Glomerular endothelial cell (primary cell): ENCODE data around the gene BNC2. TPM values are rescaled to one million over a fixed set of nuclear protein-coding genes. Genes with fewer than 3 reads are reported as not detected.

Experiments used
- DNase-seq: peaks from one replicate; pipeline ENCODE4 v3.0.0-alpha.2; 2011; ENCODE audit warnings: low read depth, low spot score; ENCODE audit errors: extremely low read depth
- total RNA-seq: library from RNA; depleted of rRNA; stranded (reverse); fragments of >200 nt; gene quantifications from 2 replicates; pipeline ENCODE4 v1.2.3, GENCODE V29; 2015

Gene BNC2
- total RNA-seq, 1 donor from 2014 or later: 19.0 TPM

DNA sequence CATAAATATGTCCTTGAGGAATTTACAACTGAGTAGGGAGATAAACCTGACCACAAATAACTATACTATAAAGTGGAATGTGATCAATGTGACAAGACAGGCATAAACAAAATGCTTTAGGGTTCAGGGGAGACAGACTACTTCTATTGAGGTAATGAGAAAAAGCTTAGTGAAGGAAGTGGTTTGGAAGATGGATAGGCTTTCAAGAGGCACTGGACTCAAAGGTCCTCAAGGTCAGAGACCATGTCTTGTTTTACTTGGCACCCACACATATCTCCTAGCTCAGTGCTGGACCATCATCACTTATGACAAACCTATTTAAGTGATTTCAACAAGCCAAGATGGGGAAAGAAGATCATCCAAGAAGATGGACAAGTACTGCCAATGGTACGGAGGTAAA lies 257.8 kb downstream of the BNC2 start:
- DNase-seq: no peak

DNA sequence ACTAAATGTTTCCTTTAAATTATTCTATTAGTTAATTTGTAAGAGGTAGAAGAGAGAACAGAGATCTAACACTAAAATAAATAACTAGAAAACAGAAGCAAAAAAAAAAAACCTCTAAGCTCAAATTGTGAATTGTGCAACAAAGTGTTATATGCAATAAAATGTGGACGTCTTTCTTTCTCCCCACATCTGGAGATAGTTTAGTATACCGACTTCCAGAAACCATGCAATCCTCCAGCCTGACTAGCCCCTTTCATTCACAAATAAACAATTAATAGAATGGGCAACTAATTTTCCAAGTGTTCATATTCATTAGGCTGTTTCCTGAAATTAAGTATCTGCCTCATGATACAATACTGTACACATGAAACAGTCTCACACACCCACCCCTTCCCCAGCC lies 258.5 kb downstream of the BNC2 start:
- DNase-seq: no peak

DNA sequence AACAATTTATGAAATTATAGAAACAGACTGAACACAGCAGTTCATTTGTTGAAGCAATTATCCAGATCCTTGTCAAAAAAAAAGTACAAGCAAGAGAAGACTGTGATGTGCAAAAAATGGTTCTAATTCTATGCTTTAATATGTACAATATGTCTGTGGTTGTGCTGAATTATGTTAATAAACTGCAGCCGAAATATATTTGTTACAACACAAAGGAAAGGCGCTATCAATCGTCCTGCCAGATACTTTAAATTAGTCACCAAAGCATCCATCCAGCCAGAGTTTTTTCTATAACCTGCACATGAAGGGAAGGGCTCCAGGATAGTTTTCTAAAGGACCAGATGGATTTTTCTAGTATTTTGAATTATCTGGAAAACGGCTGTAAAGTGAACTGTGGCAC lies 259.5 kb downstream of the BNC2 start:
- DNase-seq: no peak

DNA sequence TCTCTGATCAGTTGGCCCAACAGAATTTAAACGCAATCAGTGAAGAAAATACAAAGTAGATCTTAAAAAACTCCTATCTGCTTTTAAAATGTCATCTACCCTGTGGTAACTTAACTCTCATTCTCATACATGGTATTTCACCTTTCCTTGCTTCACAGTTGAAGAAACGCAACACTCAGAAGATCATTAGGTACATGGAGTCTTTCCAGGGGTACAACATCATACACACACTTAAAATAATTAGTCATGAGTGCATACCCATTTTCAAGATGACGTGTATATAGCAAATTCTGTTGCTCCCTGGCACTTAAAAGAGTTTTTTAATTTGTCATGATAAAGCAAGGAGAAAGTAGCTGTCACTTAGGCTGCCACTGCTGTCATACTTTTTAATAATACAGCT lies 259.9 kb downstream of the BNC2 start:
- no peak for DNase-seq

DNA sequence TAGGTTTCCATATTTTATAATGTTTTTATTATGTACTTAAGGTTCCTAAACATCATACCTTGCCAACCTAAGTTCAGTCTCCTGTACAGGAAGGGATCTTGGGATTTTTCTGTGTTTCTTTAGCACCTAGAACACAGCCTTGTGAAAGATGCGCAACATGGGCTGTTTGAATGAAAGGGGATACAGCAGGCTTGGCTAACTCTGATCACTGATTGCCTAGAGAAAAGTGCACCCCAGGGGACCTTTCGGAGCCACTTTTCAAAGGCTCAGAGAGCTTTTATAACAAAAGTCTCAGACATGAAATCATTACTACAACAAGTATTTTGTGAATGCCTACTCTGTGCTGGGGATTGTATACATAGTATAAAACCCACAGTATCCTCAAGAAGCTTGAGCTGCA lies 261.6 kb downstream of the BNC2 start:
- DNase-seq: no peak

DNA sequence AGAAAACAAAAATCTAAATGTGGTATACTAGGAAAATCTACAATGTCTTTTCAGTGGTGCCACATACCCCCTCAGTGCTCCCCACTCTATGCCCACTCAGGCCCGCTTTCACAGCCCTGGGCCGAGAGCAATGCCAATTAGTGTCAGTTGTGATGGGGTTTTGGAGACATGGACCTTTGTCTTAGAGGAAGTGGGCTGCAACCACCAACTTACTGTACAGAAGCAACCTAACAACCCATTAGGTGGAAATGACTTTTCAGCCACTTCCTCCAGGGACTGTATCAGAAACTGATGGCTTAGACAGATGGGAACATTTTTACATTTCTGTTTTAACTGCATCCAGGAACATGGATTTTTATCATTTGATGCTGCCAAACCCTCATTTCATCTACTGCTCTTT lies 268.0 kb downstream of the BNC2 start:
- DNase-seq: no peak

DNA sequence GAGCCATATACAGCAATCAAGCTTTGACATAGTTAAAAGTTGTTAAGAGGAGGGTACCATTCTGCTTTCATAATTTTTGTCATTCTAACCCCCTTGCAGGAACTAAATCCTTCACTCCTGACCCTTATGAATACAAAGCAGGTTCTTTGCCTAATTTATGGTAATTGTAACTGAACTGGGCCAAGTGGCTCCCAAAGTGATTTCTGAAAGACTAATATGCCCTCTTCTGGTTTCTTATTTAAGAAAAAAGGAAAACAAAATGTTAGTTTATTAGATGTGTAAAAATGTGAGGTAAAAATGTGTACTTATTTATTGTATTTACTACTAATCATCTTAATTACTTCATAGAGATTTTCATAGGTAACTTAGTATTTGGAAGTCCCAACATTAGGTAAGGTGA lies 268.5 kb downstream of the BNC2 start:
- no peak for DNase-seq

DNA sequence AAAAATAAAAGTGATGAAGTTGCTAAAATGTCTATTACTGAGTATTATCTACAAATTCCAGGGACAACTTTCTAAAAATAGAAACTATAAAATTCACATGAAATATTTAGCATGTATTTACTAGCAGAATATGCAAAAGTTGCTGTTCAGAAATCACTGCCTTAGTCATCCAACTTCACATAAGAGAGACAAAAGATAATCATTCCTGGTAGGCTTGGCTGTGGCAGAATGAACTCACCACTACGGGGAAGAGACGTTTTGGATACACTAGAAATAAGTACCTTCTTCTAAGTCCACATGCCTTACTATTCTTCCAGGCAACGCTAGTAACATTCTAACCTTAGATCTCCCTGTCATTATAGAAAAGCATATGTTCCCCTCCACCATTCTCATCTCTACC lies 272.2 kb downstream of the BNC2 start:
- no peak for DNase-seq

DNA sequence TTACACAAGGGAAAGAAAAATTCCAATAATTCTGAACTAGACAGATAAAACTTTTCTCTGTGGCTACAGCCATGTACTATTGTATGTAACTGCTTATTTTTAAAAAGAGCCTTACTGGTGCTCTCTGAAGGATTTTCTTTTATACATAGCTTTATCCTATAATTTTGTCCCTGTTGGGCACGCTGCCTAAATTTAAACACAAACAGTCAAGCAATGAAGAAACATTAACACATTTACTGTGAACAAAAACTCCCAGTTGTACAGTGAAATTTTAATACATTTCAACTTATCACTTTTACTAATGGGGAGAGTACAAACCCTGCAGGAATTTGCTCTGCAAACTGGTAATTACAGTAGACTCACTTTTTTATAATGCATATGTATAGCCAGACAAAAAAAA lies 273.3 kb downstream of the BNC2 start:
- DNase-seq: no peak

DNA sequence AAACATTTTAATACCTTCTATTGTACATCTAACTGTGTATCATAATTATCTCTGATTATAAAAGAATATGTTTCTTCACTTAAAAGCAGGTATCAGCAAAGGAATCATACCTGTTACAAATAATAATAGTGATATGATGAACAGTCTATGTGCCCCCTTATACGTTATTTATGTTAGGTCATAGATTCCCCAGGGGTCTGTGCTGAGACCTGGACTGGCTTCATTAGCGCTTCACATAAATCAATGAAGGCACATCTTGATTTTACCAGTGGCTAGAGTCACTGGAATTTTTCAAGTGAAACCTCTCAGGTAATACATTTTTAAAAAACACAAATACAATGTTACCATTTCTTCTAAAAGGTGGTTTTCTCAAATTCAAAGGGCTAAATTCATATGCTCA lies 275.2 kb downstream of the BNC2 start:
- DNase-seq: no peak

DNA sequence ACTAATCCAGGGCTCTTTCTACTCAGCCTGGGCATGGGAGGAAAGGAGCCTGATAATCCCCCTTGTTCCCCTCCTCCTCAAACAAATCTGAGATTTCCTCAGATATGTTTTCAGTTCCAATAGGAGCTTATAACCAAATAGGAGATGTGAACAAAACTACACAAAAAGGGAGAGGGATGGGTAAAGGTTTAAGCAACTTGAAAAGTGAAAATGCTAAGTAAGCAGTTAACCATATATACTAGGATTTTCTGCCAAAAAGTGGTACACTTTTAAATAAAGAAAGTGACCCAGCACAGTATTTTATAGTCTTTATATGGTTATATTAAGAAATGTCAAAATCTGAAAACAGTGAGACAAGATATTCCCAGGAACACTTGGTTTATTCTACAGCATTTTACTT lies 275.7 kb downstream of the BNC2 start:
- no peak for DNase-seq

DNA sequence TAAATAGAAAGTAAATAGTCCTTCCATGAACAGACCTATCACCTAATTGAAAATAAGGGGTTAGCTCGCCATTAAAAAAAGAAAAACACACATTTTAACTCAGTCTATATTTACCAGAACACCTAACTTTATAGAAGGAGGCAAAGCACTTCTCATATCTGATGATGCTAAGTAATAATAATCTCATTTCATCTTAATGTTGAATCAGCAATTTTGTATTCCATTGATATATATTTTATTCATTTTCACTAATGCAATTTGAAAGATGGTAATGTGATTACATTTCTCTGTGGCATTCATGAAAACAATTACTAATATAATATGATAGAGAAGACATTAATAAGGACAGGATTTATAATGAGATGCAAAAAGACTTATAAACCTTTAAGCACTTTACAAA lies 276.7 kb downstream of the BNC2 start:
- no peak for DNase-seq

DNA sequence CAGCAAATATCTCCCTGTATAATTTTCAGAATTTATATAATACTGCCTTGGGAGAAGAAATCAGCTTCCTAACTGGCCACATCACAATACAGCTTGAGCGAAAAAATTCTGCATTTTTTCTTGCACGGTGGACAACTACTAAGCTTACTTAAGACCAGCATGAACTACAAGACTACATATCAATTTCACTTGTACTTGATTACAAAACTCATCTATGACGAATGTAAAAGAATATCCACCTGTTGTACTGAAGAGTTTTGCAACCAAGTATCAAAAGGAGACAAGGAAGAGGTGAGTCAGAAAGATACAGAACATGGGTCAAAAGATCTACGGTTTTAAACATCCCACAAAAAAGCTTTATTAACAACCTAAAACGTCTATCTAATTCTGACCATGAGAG lies 279.4 kb downstream of the BNC2 start:
- DNase-seq: no peak

DNA sequence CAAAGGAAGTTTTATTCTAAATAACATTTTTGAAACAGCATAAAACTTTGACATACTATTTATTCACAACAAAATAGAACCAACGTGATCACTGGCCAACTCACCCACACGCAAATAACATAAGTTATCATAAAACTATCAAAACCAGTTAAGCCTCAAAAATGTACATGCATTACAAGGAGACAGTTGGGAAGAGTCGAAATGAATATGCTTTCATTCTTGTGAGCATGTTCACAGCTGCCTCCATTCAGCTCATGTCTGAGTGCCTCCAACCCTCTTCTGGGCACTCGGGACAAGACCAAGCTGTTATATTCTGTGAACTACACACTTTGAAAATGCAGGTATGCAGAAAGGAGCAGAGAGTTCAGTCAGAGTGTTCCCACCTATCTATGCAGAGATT lies 284.9 kb downstream of the BNC2 start:
- no peak for DNase-seq

DNA sequence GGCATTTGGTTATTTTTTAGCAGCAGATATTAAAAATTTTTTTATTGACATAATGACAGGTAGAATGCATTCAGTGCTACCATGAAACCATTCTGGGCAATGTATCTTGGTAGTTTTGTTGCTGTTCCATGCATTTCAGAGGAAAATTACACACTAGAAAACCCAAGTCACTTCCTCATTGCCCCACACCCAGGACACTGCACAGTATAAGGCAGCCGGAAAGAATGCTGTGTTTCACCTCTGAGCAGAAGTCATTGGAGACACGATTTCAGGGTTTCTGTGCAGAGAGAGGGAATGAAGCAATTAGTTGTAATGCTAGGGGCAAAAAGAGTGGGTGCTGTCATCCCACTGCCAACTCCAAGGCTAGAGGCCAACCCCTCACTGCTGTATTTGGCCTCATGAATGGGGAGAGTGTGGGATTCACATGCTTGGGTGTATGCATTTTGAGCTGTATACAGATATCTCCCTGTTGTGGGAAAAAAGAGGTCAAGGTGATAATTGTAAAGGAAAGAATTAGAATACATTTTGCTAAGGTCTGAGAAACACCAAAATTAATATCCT lies 290.5 kb downstream of the BNC2 start:
- no peak for DNase-seq

DNA sequence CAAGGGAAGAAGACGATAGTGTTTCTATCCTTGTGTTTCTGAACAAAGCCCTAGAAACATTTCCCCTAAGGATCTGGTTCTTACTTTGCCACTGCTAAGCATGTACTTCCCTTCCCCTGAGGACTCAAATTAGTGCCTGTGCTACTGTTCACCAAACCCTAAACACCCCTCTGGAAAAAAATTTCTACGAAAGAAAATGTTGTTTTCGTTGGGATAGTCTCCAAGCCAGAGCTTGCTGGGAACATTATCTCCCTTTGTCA lies 294.6 kb downstream of the BNC2 start:
- DNase-seq: no peak

DNA sequence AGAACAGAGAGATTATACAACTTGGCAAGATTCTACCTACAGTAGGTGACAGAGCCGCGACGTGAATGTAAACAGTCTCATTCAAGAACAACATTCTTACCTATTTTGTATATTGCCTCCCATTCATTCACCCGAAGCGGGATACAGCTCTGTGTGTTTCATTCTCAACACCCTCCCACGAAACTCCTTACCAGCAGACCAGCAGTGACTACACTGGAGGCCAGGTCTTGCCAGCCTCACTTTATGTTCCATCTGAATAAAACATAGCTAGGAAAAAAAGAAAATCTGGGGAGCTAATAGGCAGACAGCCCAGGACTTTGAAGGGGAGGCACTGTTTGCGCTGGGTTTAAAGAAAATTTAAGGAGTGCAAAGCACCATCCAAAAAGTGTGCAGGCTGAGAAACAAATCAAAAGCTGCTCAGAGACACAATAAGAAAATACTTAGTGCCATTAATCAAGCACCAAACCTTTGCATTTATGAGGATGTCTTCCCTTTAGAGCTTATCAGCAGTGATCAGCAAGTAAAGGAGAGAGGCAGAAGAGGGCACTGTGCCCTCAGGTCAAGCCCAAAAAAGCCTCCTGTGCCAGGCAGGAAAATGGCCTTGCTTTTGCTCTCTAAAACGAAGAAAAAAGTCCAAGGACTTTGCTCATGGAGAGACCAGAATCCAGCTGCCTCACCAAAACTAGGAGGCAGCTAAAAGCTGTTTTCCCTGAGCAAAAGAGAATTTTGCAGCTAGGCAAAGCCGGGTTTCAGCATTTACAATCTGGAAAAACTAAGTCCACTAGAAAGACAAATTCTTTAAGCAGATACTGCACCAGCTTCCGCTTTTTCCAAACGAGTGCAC lies 295.1 kb downstream of the BNC2 start:
- no peak for DNase-seq

DNA sequence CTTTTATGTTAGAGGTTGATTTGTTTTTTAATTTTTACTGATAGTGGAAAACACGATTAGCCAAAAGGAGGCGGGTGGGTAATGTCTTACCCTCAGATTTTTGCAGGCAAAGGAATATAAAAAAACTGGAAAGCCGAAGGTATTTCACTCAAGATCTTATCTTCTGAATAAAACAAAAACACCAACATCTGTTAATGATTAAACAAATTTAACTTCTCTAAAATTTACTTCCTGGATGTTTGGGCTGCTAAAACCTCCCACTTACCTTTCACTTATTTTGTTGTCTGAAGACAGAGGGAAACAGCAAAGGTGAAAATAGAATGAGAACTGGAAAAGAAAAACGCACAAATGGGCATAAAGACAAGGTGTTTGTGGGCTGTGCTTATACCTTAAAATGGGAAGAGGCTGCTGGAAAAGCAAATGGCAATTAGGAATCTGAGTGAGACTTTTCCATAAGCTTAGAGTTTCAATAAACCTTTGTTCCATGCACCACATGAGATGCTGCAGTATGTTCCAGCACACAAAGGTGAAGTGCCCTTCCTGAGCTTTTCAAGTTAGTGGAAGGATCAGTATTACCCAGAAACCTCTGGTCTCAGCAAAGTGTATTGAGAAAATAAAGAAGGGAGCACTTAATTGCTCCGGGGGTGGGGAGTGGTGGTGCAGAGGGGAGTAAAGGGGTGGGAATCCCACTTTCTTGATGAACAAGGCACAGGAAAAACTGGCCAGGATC lies 298.3 kb downstream of the BNC2 start:
- no peak for DNase-seq

DNA sequence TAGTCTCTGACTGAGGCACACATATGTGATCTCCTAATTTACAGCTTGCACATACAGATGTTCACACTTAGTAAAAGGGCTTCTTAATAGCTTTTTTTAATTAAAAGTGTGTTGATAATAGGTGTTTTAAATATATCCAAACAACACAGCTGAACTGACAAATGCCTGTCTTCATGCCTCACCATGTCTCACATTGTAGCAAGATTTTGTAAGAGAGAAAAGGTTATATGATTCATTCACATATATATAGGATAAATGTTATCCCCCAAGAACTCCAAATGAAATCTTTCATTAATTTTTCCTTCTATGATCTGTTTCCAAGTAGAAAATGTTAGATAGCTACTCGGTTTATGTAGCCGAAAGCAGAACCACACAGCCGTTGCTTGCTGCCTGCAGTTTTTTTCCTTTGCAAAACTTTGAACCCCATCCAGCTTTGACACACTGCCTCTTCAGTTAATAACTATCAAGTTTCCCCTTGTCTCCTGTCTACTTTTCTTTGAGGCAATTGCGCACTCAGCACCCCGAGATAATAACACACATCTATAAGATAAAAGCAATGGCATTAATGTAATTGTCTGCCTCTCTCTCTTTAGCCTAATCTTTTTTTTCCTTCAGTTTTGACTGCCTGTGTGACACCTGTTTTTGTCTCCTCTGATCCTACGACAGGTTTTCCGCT lies 299.2 kb downstream of the BNC2 start:
- no peak for DNase-seq

DNA sequence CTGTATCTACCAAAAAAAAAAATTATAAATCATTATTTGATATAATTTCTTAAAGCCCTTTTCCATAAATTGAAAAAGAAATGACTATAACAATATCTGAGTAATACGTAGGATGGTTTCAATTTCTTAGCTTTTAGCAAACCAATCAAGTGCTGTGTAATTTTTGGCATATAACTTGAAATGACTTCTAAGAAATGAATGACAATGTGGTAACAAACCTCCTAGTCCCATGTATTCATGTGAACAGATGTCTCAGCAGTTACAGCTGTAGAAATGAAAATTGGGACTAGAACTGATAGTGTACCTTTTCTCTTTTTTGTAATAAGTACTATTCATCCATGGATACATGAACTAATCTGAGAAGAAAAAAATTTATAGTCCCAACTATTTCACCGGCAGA lies 307.0 kb downstream of the BNC2 start:
- DNase-seq: no peak

DNA sequence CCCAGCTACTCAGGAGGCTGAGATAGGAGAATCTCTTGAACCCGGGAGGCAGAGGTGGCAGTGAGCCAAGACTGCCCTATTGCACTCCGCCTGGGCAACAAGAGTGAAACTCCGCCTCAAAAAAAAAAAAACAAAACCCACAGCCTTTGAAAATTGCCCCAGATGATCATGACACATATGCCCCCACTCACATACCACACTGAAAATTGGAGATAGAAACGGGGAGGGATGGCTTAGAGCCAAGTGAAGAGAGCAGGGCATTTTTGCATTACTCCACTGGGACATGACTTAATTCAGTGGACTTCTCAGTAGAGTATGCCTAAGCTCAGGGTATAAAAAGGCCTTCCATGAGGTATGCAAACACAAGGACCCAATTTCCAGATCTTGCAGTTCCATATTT lies 309.3 kb downstream of the BNC2 start:
- DNase-seq: no peak
